ENCODE data around the gene EGFR.

The EGFR gene

GRCh38 chr7:55087521-55087961, 68.7 kb downstream of the EGFR start:
- Histone ChIP-seq H3K36me3 (replicated peaks; ENCODE audit: insufficient read depth, low read length) (no peaks in the 10 kb centered on the region), H3K4me1 (ENCODE audit: low read length) (no peaks in the 10 kb centered on the region), H3K27me3 (replicated peaks; ENCODE audit: insufficient read depth, low read length) (no peaks in the 10 kb centered on the region), H3K4me3 (ENCODE audit: low read length) (no peak overlapping the region), H3K9me2 (replicated peaks; ENCODE audit: insufficient read depth, low read length) (no peaks in the 10 kb centered on the region), H3K9me3 (replicated peaks; ENCODE audit: insufficient read depth, low read length) (no peaks in the 10 kb centered on the region), H3K27ac (ENCODE audit: low read length) (no peak overlapping the region), H3K4me2 (ENCODE audit: low read depth, low read length) (no peak overlapping the region), H3F3A (ENCODE audit: insufficient read depth, low read length) (no peaks in the 10 kb centered on the region), H3K9ac (ENCODE audit: low read length) (no peak overlapping the region), H4K20me1 (ENCODE audit: insufficient read depth, low read length) (no peaks in the 10 kb centered on the region), H3K79me2 (ENCODE audit: low read length) (no peaks in the 10 kb centered on the region), H2AFZ (ENCODE audit: low read length) (no peak overlapping the region)
- DNase-seq = no peak
- no peak for TF ChIP-seq EZH2phosphoT487 (IDR thresholded peaks at IDR 0.05; ENCODE audit: low read length)
- TF ChIP-seq EZH2 (optimal IDR thresholded peaks at IDR 0.05; ENCODE audit: low read depth, low read length) = no peak
- no peak for TF ChIP-seq CTCF (IDR thresholded peaks at IDR 0.05; ENCODE audit: low read length)

DNA sequence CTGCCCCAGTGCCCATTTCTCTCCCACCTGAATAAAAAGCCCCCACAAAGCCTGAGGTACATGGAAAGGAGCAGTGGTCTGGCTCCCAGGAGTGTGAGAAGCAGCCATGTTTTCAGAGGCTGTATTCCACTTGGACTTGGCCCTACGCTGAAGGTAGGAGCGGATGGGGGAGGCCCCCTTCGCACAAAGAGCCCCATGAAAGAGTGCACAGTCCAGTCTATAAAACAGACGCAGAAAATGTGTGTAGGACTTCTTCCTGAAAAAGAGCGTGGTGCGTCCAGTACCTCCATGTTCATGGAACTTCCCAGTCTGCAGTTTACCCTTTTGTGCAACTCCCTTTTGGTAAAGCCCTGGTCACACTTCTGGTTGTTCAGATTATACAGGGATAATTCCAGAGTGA, 69.3 kb downstream of the EGFR start:
- Histone ChIP-seq H3K4me1 (ENCODE audit: low read length) (no peaks in the 10 kb centered on the region), H3K27me3 (replicated peaks; ENCODE audit: insufficient read depth, low read length) (no peaks in the 10 kb centered on the region), H3K9me2 (replicated peaks; ENCODE audit: insufficient read depth, low read length) (no peaks in the 10 kb centered on the region), H2AFZ (ENCODE audit: low read length) (no peak overlapping the region), H3K4me2 (ENCODE audit: low read depth, low read length) (no peak overlapping the region), H3K27ac (ENCODE audit: low read length) (no peak overlapping the region), H3K36me3 (replicated peaks; ENCODE audit: insufficient read depth, low read length) (no peaks in the 10 kb centered on the region), H3K79me2 (ENCODE audit: low read length) (no peaks in the 10 kb centered on the region), H3F3A (ENCODE audit: insufficient read depth, low read length) (no peaks in the 10 kb centered on the region), H4K20me1 (ENCODE audit: insufficient read depth, low read length) (no peaks in the 10 kb centered on the region), H3K9ac (ENCODE audit: low read length) (no peak overlapping the region), H3K9me3 (replicated peaks; ENCODE audit: insufficient read depth, low read length) (no peaks in the 10 kb centered on the region), H3K4me3 (ENCODE audit: low read length) (no peak overlapping the region)
- no peak for TF ChIP-seq CTCF (IDR thresholded peaks at IDR 0.05; ENCODE audit: low read length)
- no peak for TF ChIP-seq EZH2 (optimal IDR thresholded peaks at IDR 0.05; ENCODE audit: low read depth, low read length)
- no peak for TF ChIP-seq EZH2phosphoT487 (IDR thresholded peaks at IDR 0.05; ENCODE audit: low read length)
- no peak for DNase-seq

- Histone ChIP-seq H3K9me2 (replicated peaks; ENCODE audit: insufficient read depth, low read length) (no peaks in the 10 kb centered on the region), H3F3A (ENCODE audit: insufficient read depth, low read length) (no peaks in the 10 kb centered on the region), H3K9me3 (replicated peaks; ENCODE audit: insufficient read depth, low read length) (no peaks in the 10 kb centered on the region), H4K20me1 (ENCODE audit: insufficient read depth, low read length) (no peaks in the 10 kb centered on the region), H3K4me1 (ENCODE audit: low read length) (no peaks in the 10 kb centered on the region), H3K27me3 (replicated peaks; ENCODE audit: insufficient read depth, low read length) (no peaks in the 10 kb centered on the region), H3K36me3 (replicated peaks; ENCODE audit: insufficient read depth, low read length) (no peaks in the 10 kb centered on the region), H3K4me2 (ENCODE audit: low read depth, low read length) (no peak overlapping the region), H2AFZ (ENCODE audit: low read length) (no peak overlapping the region), H3K79me2 (ENCODE audit: low read length) (no peaks in the 10 kb centered on the region), H3K27ac (ENCODE audit: low read length) (no peak overlapping the region), H3K4me3 (ENCODE audit: low read length) (no peak overlapping the region), H3K9ac (ENCODE audit: low read length) (no peak overlapping the region)
- no peak for DNase-seq
- no peak for TF ChIP-seq EZH2phosphoT487 (IDR thresholded peaks at IDR 0.05; ENCODE audit: low read length)
- TF ChIP-seq CTCF (IDR thresholded peaks at IDR 0.05; ENCODE audit: low read length) = no peak
- no peak for TF ChIP-seq EZH2 (optimal IDR thresholded peaks at IDR 0.05; ENCODE audit: low read depth, low read length)
These were observed 69.8 kb downstream of the EGFR start for GRCh38 chr7:55088620-55089019.
